Naive B cell (primary cell): ENCODE data around the gene SLC13A4. TPM values are rescaled to one million over a fixed set of nuclear protein-coding genes. Genes with fewer than 3 reads are reported as not detected.
A peak's percentile ranks its signal among the peaks of the same experiment; 100 is the strongest.
"Not testable (repeated sequence)": the region's sequence is repeated elsewhere in the genome, so short reads cannot be mapped to it uniquely, and the experiment has no call there.

Source experiments
- ATAC-seq, 2 donors: fragments of 150-1000 bp; cut with Tn5 transposase; 2 replicates each; pipeline ENCODE4 v1.10.0; 2021; ENCODE audit warnings: low read depth in 2 of 2, mild to moderate bottlenecking in 2 of 2, moderate library complexity in 2 of 2
- DNase-seq: peaks from one replicate; pipeline ENCODE4 v3.0.0; 2022
- H3K27ac Mint-ChIP-seq, 6 donors: one replicate each; pipeline ENCODE4 v1.8.0; 2020 to 2022; ENCODE audit warnings: mild to moderate bottlenecking in 6 of 6, mixed read lengths in 6 of 6, moderate library complexity in 5 of 6, inconsistent platforms in 2 of 6
- H3K27me3 Mint-ChIP-seq, 3 donors: one replicate each; pipeline ENCODE4 v1.8.0; 2021 to 2022; ENCODE audit warnings: mixed read lengths in 3 of 3, mild to moderate bottlenecking in 1 of 3
- H3K36me3 Mint-ChIP-seq, 2 donors: one replicate each; pipeline ENCODE4 v1.8.0; 2020 to 2022; ENCODE audit warnings: mixed read lengths in 2 of 2, inconsistent platforms in 1 of 2, mild to moderate bottlenecking in 1 of 2
- H3K4me1 Mint-ChIP-seq, 3 donors: one replicate each; pipeline ENCODE4 v1.8.0; 2020 to 2022; ENCODE audit warnings: mixed read lengths in 3 of 3, inconsistent platforms in 1 of 3, mild to moderate bottlenecking in 1 of 3, moderate library complexity in 1 of 3
- H3K4me3 Mint-ChIP-seq, 8 donors: one replicate each; pipeline ENCODE4 v1.8.0; 2020 to 2022; ENCODE audit warnings: mild to moderate bottlenecking in 8 of 8, mixed read lengths in 8 of 8, moderate library complexity in 8 of 8, inconsistent platforms in 2 of 8
- H3K9me3 Mint-ChIP-seq, 7 donors: one replicate each; pipeline ENCODE4 v1.8.0; 2020 to 2022; ENCODE audit warnings: mixed read lengths in 7 of 7, mild to moderate bottlenecking in 5 of 7, inconsistent platforms in 2 of 7, moderate library complexity in 1 of 7
- polyA plus RNA-seq, 6 donors: library from polyadenylated mRNA; unstranded; fragments of 300-500 nt; fragmentation: Illumina TruSeq; gene quantifications; one replicate each; pipeline ENCODE4 v1.2.3, GENCODE V29; 2021; ENCODE audit warnings: low read depth in 6 of 6

Gene SLC13A4
- polyA plus RNA-seq, 6 donors from 2014 or later, result 0.05 to 0.43 (median 0.24) TPM; not detected in 3

DNA sequence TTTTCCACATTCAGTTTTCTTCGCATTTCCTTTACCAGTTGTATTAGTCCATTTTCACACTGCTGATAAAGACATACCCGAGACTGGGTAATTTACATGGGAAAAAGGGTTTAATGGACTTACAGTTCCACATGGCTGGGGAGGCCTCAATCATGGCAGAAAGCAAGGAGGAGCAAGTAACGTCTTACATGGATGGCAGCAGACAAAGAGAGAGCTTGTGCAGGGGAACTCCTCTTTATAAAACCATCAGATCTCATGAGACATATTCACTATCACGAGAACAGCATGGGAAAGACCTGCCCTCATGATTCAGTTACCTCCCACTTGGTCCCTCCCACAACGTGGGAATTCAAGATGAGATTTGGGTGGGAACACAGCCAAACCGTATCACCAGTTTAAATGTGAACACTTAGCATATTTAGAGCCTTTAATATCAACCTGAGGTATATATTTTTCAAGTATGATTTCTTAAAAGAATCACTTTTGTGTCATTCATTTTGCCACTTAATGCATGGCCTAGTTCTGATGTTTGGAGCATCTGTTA, 59.1 kb downstream of the SLC13A4 start:
- not testable (repeated sequence) for DNase-seq, ATAC-seq, H3K27me3 Mint-ChIP-seq, H3K4me3 Mint-ChIP-seq, H3K36me3 Mint-ChIP-seq, H3K9me3 Mint-ChIP-seq
- Mint-ChIP-seq H3K27ac (peak overlapping the region in 2 of 6 donors; percentile 16 to 37), H3K4me1 (peaks cover 22 to 52% (median 43%) of the 10 kb centered on the region in 3 donors)

DNA sequence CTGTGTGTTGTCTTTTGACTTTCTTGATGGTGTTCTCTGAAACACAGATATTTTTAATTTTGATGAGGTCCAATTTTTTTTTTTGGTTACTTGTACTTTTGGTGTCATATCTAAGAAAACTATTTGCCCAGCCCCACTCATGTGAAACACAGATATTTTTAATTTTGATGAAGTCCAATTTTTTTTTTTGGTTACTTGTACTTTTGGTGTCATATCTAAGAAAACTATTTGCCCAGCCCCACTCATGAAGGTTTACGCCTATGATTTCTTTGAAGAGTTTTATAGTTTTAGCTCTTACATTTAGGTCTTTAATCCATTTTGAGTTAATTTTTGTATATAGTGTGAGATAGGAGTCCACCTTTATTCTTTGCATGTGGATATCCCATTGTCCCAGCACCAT, 60.4 kb downstream of the SLC13A4 start:
- not testable (repeated sequence) for H3K9me3 Mint-ChIP-seq

DNA sequence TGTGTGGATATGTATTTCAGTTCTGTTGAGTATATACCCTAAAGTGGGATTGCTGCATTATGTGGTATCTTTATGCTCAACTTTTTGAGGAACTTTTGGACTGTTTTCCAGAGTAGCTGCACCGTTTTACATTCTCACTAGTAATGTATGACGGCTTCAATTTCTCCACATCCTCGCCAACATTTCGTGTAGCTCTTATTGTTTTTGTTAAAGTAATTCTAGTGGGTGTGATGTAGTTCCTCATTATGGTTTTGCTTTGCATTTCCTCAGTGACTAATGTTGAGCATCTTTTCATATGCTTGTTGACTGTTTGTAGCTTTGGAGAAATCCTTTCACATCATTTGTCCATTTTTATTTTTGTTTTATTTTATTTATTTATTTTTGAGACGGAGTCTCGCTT, 61.1 kb downstream of the SLC13A4 start:
- DNase-seq (no peak), ATAC-seq (no peak)
- Mint-ChIP-seq H3K27ac (peak overlapping the region in 2 of 6 donors; percentile 21 to 39), H3K4me3 (peak overlapping the region in 3 of 8 donors; percentile 9 to 78 (median 25)), H3K36me3 (peaks cover 0 to 7% of the 10 kb centered on the region in 2 donors), H3K9me3 (peaks cover 0 to 3% (median 1%) of the 10 kb centered on the region in 7 donors), H3K4me1 (peaks cover 32 to 60% (median 47%) of the 10 kb centered on the region in 3 donors), H3K27me3 (no peaks in the 10 kb centered on the region)

More for the DNA sequence above, 60.4 kb downstream of the SLC13A4 start:
- ATAC-seq, H3K36me3 Mint-ChIP-seq, DNase-seq, H3K27ac Mint-ChIP-seq, H3K27me3 Mint-ChIP-seq: not testable (repeated sequence)
- Mint-ChIP-seq H3K4me3 (peak overlapping the region in 1 of 8 donors; percentile 24), H3K4me1 (peaks cover 28 to 61% (median 43%) of the 10 kb centered on the region in 3 donors)

DNA sequence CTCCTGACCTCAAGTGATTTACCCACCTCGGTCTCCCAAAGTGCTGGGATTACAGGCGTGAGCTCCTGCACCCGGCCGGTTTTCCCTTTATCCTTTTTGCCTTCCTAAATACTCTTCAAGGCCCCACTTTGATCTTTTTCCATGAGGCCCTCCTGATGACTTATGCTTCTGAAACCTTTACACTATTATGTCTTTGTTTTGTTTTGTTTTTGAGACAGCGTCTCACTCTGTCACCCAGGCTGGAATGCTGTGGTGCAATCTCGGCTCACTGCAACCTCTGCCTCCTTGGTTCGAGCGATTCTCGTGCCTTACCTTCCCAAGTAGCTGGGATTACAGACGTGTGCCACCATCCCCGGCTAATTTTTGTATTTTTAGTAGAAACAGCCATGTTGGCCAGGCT, 61.8 kb downstream of the SLC13A4 start:
- ATAC-seq (no peak), DNase-seq (no peak)
- Mint-ChIP-seq H3K4me3 (peak overlapping the region in 3 of 8 donors; percentile 50 to 78 (median 67)), H3K36me3 (peaks cover 0 to 7% of the 10 kb centered on the region in 2 donors), H3K9me3 (peaks cover 0 to 4% (median 2%) of the 10 kb centered on the region in 7 donors), H3K27me3 (no peaks in the 10 kb centered on the region), H3K4me1 (peaks cover 36 to 64% (median 51%) of the 10 kb centered on the region in 3 donors), H3K27ac (no peak overlapping the region)

DNA sequence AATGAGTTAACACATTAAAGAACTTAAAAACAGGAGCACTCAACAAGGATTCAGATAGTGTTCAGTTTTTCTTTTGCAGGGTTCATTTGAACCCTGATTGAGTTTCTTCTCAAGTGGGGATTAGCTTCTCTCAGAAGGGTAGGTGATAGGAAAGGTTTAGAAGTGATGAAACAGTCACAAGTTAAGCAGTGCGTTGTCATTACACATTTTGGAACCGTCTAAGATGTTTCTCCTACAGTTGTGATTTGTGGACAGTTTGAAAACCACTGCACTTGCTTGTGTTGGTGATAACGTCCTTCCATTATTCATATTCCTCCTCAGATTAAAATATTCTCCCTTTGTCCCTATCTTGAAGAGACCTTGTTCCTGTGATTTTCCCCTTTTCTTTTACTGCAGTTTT, 62.9 kb downstream of the SLC13A4 start:
- peak overlapping the region in 2 of 8 donors; percentile 44 to 77 for H3K4me3 Mint-ChIP-seq
- DNase-seq, result no peak
- peaks cover 0 to 4% (median 2%) of the 10 kb centered on the region in 7 donors for H3K9me3 Mint-ChIP-seq
- no peak for ATAC-seq
- H3K36me3 Mint-ChIP-seq, result peaks cover 0 to 7% of the 10 kb centered on the region in 2 donors
- H3K27ac Mint-ChIP-seq, result no peak overlapping the region
- peaks cover 35 to 60% (median 49%) of the 10 kb centered on the region in 3 donors for H3K4me1 Mint-ChIP-seq
- H3K27me3 Mint-ChIP-seq, result no peaks in the 10 kb centered on the region

DNA sequence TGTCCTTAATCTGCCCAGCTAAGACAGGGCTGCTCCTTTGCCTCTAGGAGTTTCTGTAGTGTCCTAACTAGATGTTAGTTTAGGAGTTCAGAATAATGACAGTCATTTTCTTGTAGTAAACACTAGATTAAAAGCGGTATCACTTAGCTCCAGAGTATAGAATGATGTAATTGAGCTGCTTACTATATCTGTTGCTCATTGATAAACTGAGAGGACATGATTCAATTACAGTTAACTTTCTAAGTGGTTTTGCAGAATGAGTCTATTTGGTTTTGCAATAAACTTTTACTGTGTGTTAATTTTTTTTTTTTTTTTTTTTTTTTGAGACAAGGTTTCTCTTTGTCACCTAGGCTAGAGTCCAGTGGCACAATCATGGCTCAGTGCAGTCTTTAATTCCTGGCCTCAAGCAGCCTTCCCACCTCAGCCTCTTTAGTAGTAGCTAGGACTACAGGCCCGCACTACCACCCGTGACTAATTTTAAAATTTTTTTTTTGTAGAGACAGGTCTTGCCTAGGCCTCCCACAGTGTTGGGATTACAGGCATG, 63.9 kb downstream of the SLC13A4 start:
- peaks cover 32 to 58% (median 41%) of the 10 kb centered on the region in 3 donors for H3K4me1 Mint-ChIP-seq
- DNase-seq (no peak), ATAC-seq (no peak)
- no peaks in the 10 kb centered on the region for H3K27me3 Mint-ChIP-seq
- H3K9me3 Mint-ChIP-seq, result peaks cover 0 to 4% (median 2%) of the 10 kb centered on the region in 7 donors
- H3K4me3 Mint-ChIP-seq, result peak overlapping the region; percentile 58 to 97 (median 93)
- peak overlapping the region in 4 of 6 donors; percentile 26 to 44 (median 38) for H3K27ac Mint-ChIP-seq
- H3K36me3 Mint-ChIP-seq, result peaks cover 0 to 7% of the 10 kb centered on the region in 2 donors

DNA sequence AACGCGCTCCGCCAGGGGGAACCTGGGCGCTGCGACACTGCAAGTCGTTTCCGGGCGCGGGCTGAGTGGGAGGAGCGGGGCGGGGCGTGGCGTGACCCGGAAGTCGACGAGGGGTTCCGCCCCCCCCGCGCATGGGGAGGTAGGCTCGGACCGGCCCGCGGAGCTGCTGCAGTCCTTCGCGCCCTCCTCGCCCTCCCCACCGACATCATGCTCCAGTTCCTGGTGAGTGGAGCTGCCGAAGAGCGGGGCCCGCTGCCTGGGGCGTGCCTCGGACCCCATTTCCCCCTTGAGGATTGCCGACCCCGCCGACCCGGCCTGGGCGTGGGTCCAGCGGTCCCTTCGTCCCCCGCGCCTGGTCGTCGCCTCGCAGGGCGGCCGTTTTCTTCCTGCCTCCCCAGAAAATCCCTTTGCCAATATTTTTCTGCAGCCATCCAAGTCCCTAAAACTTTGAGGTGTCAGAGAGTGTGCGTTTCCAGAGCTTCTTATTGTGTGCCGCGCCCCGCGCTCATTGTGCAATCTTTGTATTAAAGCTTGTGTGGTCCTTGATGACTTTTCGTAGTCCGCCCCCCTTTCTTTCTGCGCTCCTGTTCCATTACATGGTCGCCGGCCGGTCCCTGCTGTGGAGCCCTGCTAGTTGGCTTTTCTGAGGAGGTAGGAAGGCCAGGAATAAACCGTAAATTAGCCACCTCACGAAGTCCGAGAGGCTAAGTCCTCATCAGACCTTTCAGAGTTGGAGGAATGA, 65.4 kb downstream of the SLC13A4 start, which contains the start of gene STMP1:
STMP1 (plus strand) TSS at position 142 of the 742 bp plus-strand sequence.
- Mint-ChIP-seq H3K27me3 (no peaks in the 10 kb centered on the region), H3K4me1 (peaks cover 27 to 44% (median 32%) of the 10 kb centered on the region in 3 donors), H3K36me3 (peaks cover 0 to 7% of the 10 kb centered on the region in 2 donors), H3K4me3 (peak within 1 kb of the TSS; percentile 91 to 99 (median 96)), H3K27ac (peak within 1 kb of the TSS; percentile 85 to 94 (median 92)), H3K9me3 (peaks cover 0 to 4% (median 0%) of the 10 kb centered on the region in 7 donors)
- DNase-seq (peak; percentile 95), ATAC-seq (peak; percentile 95 to 96)

DNA sequence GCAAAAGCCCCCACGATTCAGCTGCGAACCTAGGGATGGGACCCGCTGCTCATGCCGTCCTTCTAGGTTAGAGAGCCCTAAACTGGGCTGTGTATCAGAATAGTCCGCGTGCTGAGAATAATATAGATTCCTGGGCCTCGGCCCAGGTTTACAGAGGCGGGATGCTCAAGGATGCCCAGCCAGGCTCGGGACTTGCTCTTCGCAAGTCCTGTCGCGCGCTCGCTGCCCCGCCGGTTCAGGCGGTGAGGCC, 65.9 kb downstream of the SLC13A4 start:
- H3K4me1 Mint-ChIP-seq, result peaks cover 27 to 39% (median 32%) of the 10 kb centered on the region in 3 donors
- H3K36me3 Mint-ChIP-seq, result peaks cover 0 to 7% of the 10 kb centered on the region in 2 donors

DNA sequence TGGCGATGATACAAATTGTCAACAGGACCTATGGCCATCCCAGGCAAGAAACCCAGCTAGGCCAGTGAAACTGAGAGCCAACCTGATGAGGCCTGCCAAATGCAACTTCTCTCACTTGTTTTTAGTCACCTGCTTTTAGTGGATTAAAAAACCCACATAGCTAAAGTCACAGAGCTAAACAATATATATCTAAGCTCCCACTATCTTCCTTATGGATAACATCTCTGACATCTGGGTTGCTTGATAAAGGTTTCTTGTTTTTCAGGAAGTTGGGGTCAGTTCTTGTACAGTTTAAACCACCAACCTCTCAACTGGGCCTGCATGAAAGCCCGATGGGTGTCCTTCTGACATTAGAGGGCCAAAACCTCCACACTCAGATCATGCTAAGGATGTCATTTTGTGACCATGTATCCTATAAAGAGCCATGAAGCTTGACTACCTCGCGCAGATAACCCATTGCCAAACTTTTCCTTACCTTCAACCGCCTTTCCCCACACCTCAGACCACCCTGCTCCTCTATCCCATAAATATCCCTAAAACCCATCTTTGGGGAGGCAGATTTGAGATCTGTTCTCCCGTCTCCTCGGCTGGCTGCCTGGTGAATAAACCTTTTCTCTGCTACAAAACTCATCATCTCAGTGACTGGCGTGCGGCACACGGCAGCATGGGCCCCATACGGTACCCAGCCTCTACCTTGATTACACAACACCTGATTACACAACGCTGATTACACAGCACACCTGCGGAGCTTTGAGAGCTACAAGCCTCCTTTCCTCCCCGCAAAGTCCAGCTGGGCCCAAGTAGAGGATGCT, 66.5 kb downstream of the SLC13A4 start:
- Mint-ChIP-seq H3K9me3 (peaks cover 0 to 4% (median 0%) of the 10 kb centered on the region in 7 donors), H3K27me3 (no peaks in the 10 kb centered on the region), H3K4me1 (peaks cover 22 to 35% (median 27%) of the 10 kb centered on the region in 3 donors), H3K36me3 (peaks cover 0 to 7% of the 10 kb centered on the region in 2 donors), H3K4me3 (peak overlapping the region; percentile 91 to 99 (median 96)), H3K27ac (peak overlapping the region; percentile 61 to 94 (median 86))
- no peak for ATAC-seq
- no peak for DNase-seq

More for the DNA sequence above, 65.9 kb downstream of the SLC13A4 start:
- DNase-seq (no peak), ATAC-seq (no peak)
- H3K9me3 Mint-ChIP-seq, result peaks cover 0 to 4% (median 0%) of the 10 kb centered on the region in 7 donors
- peak overlapping the region in 5 of 6 donors; percentile 85 to 94 (median 87) for H3K27ac Mint-ChIP-seq
- H3K27me3 Mint-ChIP-seq, result no peaks in the 10 kb centered on the region
- H3K4me3 Mint-ChIP-seq, result peak overlapping the region; percentile 91 to 99 (median 96)

DNA sequence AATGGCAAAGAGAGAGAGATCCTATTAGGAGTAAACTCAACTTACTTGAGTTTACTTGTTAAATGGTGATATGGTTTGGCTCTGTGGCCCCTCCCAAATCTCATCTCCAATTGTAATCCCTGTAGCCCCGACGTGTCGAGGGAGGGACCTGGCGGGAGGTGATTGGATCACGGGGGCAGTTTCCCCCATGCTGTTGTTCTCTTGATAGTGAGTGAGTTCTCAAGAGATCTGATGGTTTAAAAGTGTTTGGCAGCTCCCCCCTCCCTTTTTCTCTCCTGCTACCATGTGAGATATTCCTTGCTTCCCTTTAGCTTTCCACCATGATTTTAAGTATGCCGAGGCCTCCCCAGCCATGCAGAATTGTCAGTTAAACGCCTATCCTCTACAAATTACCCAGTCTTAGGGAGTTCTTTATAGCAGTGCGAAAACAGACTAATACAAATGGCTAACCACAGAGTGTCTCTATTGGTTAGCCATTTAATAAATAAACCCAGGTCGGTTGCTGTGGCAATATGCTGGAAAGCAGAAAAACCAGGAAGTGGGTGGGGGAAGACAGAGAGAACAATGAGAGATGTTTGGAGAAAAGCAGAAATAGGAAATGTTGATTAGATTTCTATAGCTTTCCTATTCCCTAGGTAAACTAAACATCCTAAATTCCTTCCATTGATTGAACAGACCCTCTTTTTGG, 68.7 kb downstream of the SLC13A4 start:
- peak overlapping the region in 1 of 8 donors; percentile 56 for H3K4me3 Mint-ChIP-seq
- DNase-seq (no peak), ATAC-seq (no peak)
- H3K36me3 Mint-ChIP-seq, result peaks cover 0 to 7% of the 10 kb centered on the region in 2 donors
- no peaks in the 10 kb centered on the region for H3K27me3 Mint-ChIP-seq
- peaks cover 0 to 4% (median 0%) of the 10 kb centered on the region in 7 donors for H3K9me3 Mint-ChIP-seq
- H3K4me1 Mint-ChIP-seq, result peaks cover 8 to 22% (median 17%) of the 10 kb centered on the region in 3 donors
- H3K27ac Mint-ChIP-seq, result no peak overlapping the region

DNA sequence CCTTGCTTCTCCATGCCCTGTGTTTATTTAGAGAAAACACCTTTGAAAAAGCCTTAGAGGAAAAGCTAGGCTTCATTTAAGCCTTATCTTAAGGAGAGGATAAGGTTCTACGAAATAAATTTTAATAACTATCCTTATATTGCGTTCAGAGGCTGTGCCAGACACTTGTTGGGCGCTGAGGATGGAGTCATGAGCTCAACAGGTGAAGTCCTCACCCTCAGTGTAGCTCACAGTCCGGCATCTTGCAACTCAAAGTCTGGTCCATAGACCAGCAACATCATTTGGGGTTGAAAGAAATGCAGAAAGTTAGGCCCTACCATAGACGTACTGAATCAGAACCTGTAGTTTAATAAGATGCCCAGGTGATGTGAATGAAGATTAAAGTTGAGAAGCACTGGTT, 69.4 kb downstream of the SLC13A4 start:
- H3K4me3 Mint-ChIP-seq, result no peak overlapping the region
- peaks cover 0 to 7% of the 10 kb centered on the region in 2 donors for H3K36me3 Mint-ChIP-seq
- no peaks in the 10 kb centered on the region for H3K27me3 Mint-ChIP-seq
- no peak overlapping the region for H3K27ac Mint-ChIP-seq
- peaks cover 0 to 4% (median 0%) of the 10 kb centered on the region in 7 donors for H3K9me3 Mint-ChIP-seq
- DNase-seq, result no peak
- no peak for ATAC-seq
- peaks cover 8 to 16% (median 11%) of the 10 kb centered on the region in 3 donors for H3K4me1 Mint-ChIP-seq

DNA sequence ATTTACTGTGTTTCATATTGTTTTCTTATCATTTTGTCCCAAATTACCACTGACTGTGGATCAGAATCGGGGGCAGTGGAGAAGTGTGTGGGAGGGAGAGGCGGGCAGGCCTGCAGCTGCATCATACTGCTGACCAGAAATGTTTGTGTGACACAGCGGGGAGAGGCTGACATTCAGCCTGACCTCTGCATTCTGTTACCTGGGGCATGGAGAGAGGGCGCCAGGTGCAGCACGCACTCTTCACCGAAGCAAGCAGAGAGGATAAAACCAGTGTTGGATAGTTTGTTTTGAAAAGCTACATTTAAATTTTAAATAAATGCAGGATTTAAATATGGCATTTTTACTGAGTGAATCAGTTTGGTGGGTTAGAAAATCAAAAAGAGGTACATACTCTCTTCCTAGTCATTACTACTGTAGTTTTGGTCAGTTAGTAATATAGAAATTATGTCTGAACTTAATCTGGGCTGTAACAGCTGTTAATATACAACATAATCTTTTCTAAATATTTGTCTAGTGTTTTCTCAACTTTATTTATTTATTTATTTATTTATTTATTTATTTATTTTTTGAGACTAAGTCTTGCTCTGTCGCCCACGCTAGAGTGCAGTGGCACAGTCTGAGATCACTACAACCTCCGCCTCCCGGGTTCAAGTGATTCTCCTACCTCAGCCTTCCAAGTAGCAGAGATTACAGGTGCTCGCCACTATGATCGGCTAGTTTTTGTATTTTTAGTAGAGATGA, 74.5 kb downstream of the SLC13A4 start:
- Mint-ChIP-seq H3K4me3 (no peak overlapping the region), H3K36me3 (no peaks in the 10 kb centered on the region), H3K27ac (no peak overlapping the region), H3K27me3 (no peaks in the 10 kb centered on the region), H3K4me1 (peaks cover 0 to 3% (median 0%) of the 10 kb centered on the region in 3 donors), H3K9me3 (no peaks in the 10 kb centered on the region)
- DNase-seq (no peak), ATAC-seq (no peak)
